GM12891 (cell line): ENCODE data around the gene DTWD2.
"Not testable (repeated sequence)": the region's sequence is repeated elsewhere in the genome, so short reads cannot be mapped to it uniquely, and the experiment has no call there.

Experiments used
- DNase-seq: peaks from one replicate; pipeline ENCODE4 v3.0.0; 2011; ENCODE audit warnings: low spot score; ENCODE audit not compliant: insufficient read length
- FAIRE-seq: peaks from 2 replicates; lab custom pipeline; 2011; peaks lifted over from hg19 to GRCh38; lab: Jason Lieb, UNC
- PAX5 ChIP-seq: IDR thresholded peaks from 2 replicates; pipeline ENCODE4 v1.6.1; 2011; ENCODE audit warnings: low read length, moderate library complexity, mild to moderate bottlenecking; ENCODE audit not compliant: insufficient read depth, severe bottlenecking
- POLR2A ChIP-seq: IDR thresholded peaks from 2 replicates; pipeline ENCODE4 v1.6.1; 2011; ENCODE audit warnings: low read depth, low read length, control low read depth
- POLR2AphosphoS5 ChIP-seq: IDR thresholded peaks from 2 replicates; pipeline ENCODE4 v1.6.1; 2011; ENCODE audit warnings: low read depth, low read length, control low read depth
- POU2F2 ChIP-seq: IDR thresholded peaks from 2 replicates; pipeline ENCODE4 v1.6.1; 2011; ENCODE audit warnings: low read depth, mild to moderate bottlenecking, control low read depth, low read length, moderate library complexity
- SPI1 ChIP-seq: IDR thresholded peaks from 2 replicates; pipeline ENCODE4 v1.6.1; 2011; ENCODE audit warnings: low read depth, low read length, control low read depth
- TAF1 ChIP-seq: IDR thresholded peaks from 2 replicates; pipeline ENCODE4 v1.6.1; 2011; ENCODE audit warnings: low read depth, low read length, control low read depth

Gene DTWD2

GRCh38 chr5:118968925-118969375, 19.4 kb downstream of the DTWD2 start:
- DNase-seq (no peak), FAIRE-seq (no peak)
- TF ChIP-seq POLR2A (no peak), POLR2AphosphoS5 (no peak), POU2F2 (no peak), SPI1 (no peak), PAX5 (no peak), TAF1 (no peak)

- DNase-seq (no peak), FAIRE-seq (no peak)
- no peak for TF ChIP-seq SPI1
- no peak for TF ChIP-seq PAX5
- TF ChIP-seq POU2F2 = no peak
- no peak for TF ChIP-seq POLR2A
- TF ChIP-seq POLR2AphosphoS5 = no peak
- no peak for TF ChIP-seq TAF1
Observed at GRCh38 chr5:118968406-118968911, 19.9 kb downstream of the DTWD2 start.

- DNase-seq (no peak), FAIRE-seq (no peak)
- TF ChIP-seq PAX5 = no peak
Observed at GRCh38 chr5:118967059-118967508, 21.3 kb downstream of the DTWD2 start.

GRCh38 chr5:118965890-118966289, 22.5 kb downstream of the DTWD2 start:
- no peak for FAIRE-seq
- DNase-seq = no peak
- no peak for TF ChIP-seq POLR2AphosphoS5
- no peak for TF ChIP-seq POLR2A
- TF ChIP-seq SPI1 = no peak
- TF ChIP-seq PAX5 = no peak
- TF ChIP-seq TAF1 = no peak
- TF ChIP-seq POU2F2 = no peak

GRCh38 chr5:118964970-118965369, 23.4 kb downstream of the DTWD2 start:
- not testable (repeated sequence) for DNase-seq, FAIRE-seq

GRCh38 chr5:118964388-118964787, 24.0 kb downstream of the DTWD2 start:
- not testable (repeated sequence) for DNase-seq, FAIRE-seq

GRCh38 chr5:118963169-118963568, 25.2 kb downstream of the DTWD2 start:
- FAIRE-seq = no peak
- no peak for DNase-seq
- TF ChIP-seq POLR2A (no peak), POLR2AphosphoS5 (no peak), TAF1 (no peak), POU2F2 (no peak), SPI1 (no peak), PAX5 (no peak)

GRCh38 chr5:118960557-118960956, 27.8 kb downstream of the DTWD2 start:
- FAIRE-seq (no peak), DNase-seq (no peak)
- TF ChIP-seq POLR2AphosphoS5 (no peak), SPI1 (no peak), POLR2A (no peak)

- TF ChIP-seq TAF1 = no peak
- TF ChIP-seq POLR2AphosphoS5 = no peak
- no peak for TF ChIP-seq SPI1
- TF ChIP-seq PAX5 = no peak
- TF ChIP-seq POLR2A = no peak
- TF ChIP-seq POU2F2 = no peak
- FAIRE-seq = no peak
- no peak for DNase-seq
Observed at GRCh38 chr5:118956727-118957126, 31.6 kb downstream of the DTWD2 start.

GRCh38 chr5:118953652-118954005, 34.7 kb downstream of the DTWD2 start:
- FAIRE-seq (no peak), DNase-seq (no peak)
- no peak for TF ChIP-seq PAX5
- no peak for TF ChIP-seq POLR2A
- no peak for TF ChIP-seq SPI1
- no peak for TF ChIP-seq TAF1
- no peak for TF ChIP-seq POU2F2
- no peak for TF ChIP-seq POLR2AphosphoS5

- no peak for DNase-seq
- TF ChIP-seq POLR2AphosphoS5 = no peak
- no peak for TF ChIP-seq PAX5
- no peak for FAIRE-seq
Observed at GRCh38 chr5:118952992-118953651, 35.2 kb downstream of the DTWD2 start.

GRCh38 chr5:118952306-118952705, 36.0 kb downstream of the DTWD2 start:
- FAIRE-seq = not testable (repeated sequence)

GRCh38 chr5:118950354-118950753, 38.0 kb downstream of the DTWD2 start:
- FAIRE-seq, DNase-seq: not testable (repeated sequence)

More at GRCh38 chr5:118952306-118952705, 36.0 kb downstream of the DTWD2 start:
- not testable (repeated sequence) for DNase-seq
